Panc1 (cell line): ENCODE data around the gene DZIP3. TPM values are rescaled to one million over a fixed set of nuclear protein-coding genes. Genes with fewer than 3 reads are reported as not detected.

Source experiments
- ATAC-seq: fragments of 200-7000 bp; cut with Tn5 transposase; 2 replicates; pipeline ENCODE4 v1.9.1; 2020; ENCODE audit warnings: mild to moderate bottlenecking, moderate library complexity
- BruUV-seq: library from RNA; stranded (reverse); fragments of 400-500 nt; replicated peaks from 2 replicates; lab custom pipeline; 2021; lab: Mats Ljungman, UMichigan
- CTCF ChIA-PET: fragments of 300-600 bp; sonication (Branson Sonifier 250); formaldehyde crosslinking; loops from one replicate; lab custom pipeline; 2022; ENCODE audit warnings: antibody characterized with exemption; lab: Charles Lee
- POLR2A ChIA-PET: fragments of 300-600 bp; sonication (Branson Sonifier 250); formaldehyde crosslinking; loops from one replicate; lab custom pipeline; 2022; ENCODE audit warnings: antibody characterized with exemption; lab: Charles Lee
- DNase-seq: peaks from one replicate; pipeline ENCODE4 v3.0.0-alpha.2; 2010; ENCODE audit warnings: low read depth, low spot score
- H3K27ac ChIP-seq: 2 replicates; pipeline ENCODE4 v1.5.1; 2011; ENCODE audit warnings: mild to moderate bottlenecking, low read length, inconsistent platforms
- H3K27me3 ChIP-seq: fragments of 200-500 bp; sonication (Bioruptor generic); 2 replicates; pipeline ENCODE4 v1.6.0; 2014; ENCODE audit warnings: low read length, inconsistent platforms; ENCODE audit not compliant: control insufficient read depth, insufficient read depth
- H3K36me3 ChIP-seq: fragments of 200-500 bp; sonication (Bioruptor generic); 2 replicates; pipeline ENCODE4 v1.5.1; 2014; ENCODE audit warnings: inconsistent platforms, mild to moderate bottlenecking, low read length, moderate library complexity; ENCODE audit not compliant: control insufficient read depth, insufficient read depth
- H3K4me1 ChIP-seq: 2 replicates; pipeline ENCODE4 v1.5.1; 2011; ENCODE audit warnings: inconsistent platforms, mild to moderate bottlenecking, low read length, moderate library complexity; ENCODE audit not compliant: control insufficient read depth, insufficient read depth
- H3K4me3 ChIP-seq, 2 experiments: 2 replicates each; pipeline ENCODE4 v1.5.1; 2011 to 2012; ENCODE audit warnings: low read depth in 2 of 2, low read length in 2 of 2, mild to moderate bottlenecking in 2 of 2, inconsistent platforms in 1 of 2, moderate library complexity in 1 of 2
- H3K9me3 ChIP-seq: fragments of 200-500 bp; sonication (Bioruptor generic); 2 replicates; pipeline ENCODE4 v1.5.1; 2014; ENCODE audit warnings: low read depth, mild to moderate bottlenecking, inconsistent platforms, low read length, moderate library complexity; ENCODE audit not compliant: control insufficient read depth, insufficient read depth
- CTCF ChIP-seq: fragments of 450-650 bp; IDR thresholded peaks from 2 replicates; pipeline ENCODE4 v1.5.1; 2017; ENCODE audit warnings: mild to moderate bottlenecking
- POLR2AphosphoS5 ChIP-seq: IDR thresholded peaks from 2 replicates; pipeline ENCODE4 v1.6.1; 2012; ENCODE audit warnings: mild to moderate bottlenecking, low read depth, low read length, moderate library complexity
- REST ChIP-seq, 2 experiments: IDR thresholded peaks; 2 replicates each; pipeline ENCODE4 v1.6.1; 2011 to 2012; ENCODE audit warnings: low read depth in 2 of 2, control low read depth in 1 of 2, low read length in 1 of 2, mild to moderate bottlenecking in 1 of 2, moderate library complexity in 1 of 2; ENCODE audit not compliant: insufficient read depth in 1 of 2
- SIN3A ChIP-seq: IDR thresholded peaks from 2 replicates; pipeline ENCODE4 v1.6.1; 2012; ENCODE audit warnings: low read depth, mild to moderate bottlenecking, low read length, moderate library complexity, borderline replicate concordance; ENCODE audit not compliant: insufficient read depth
- TCF7L2 ChIP-seq: IDR thresholded peaks from 2 replicates; pipeline ENCODE4 v1.6.1; 2011; ENCODE audit warnings: mild to moderate bottlenecking, low read depth, low read length, inconsistent platforms
- in situ Hi-C: cut with HindIII; loops from 2 replicates; pipeline ENCODE4 v1.10.0; 2016; ENCODE audit warnings: low sequenced_read_pairs, low pct_unique_long_range_greater_than_20kb
- intact Hi-C: fragments of 100-400 bp; cut with micrococcal nuclease; formaldehyde crosslinking; loops from one replicate; pipeline ENCODE4 v1.10.0; 2022; ENCODE audit not compliant: unreplicated experiment
- total RNA-seq: library from RNA; stranded (reverse); gene quantifications from one replicate; pipeline ENCODE4 v1.2.1, GENCODE V29; 2021; ENCODE audit not compliant: unreplicated experiment

The DZIP3 gene
- total RNA-seq, 1 experiment from 2014 or later, result 30.9 TPM

GRCh38 chr3:108599677-108600409 is 10.3 kb downstream of the DZIP3 start:
- no peaks in the 10 kb centered on the region for H3K36me3 ChIP-seq
- H3K4me3 ChIP-seq, result no peak overlapping the region
- POLR2A ChIA-PET, result no interaction called here
- TF ChIP-seq CTCF, result no peak
- TF ChIP-seq TCF7L2, result no peak
- no peak for TF ChIP-seq POLR2AphosphoS5
- TF ChIP-seq SIN3A, result no peak
- TF ChIP-seq REST (IDR thresholded peaks at IDR 0.05; ENCODE audit: insufficient read depth in 1 of 2, low read depth in 2 of 2, low read length in 1 of 2), result no peak
- intact Hi-C loops, result no loop called here
- CTCF ChIA-PET, result no interaction called here
- peaks cover 6% of the 10 kb centered on the region; the same call in 1 of the 2 replicates for H3K9me3 ChIP-seq
- no peaks in the 10 kb centered on the region for H3K27me3 ChIP-seq
- H3K27ac ChIP-seq, result no peak overlapping the region
- no peaks in the 10 kb centered on the region for H3K4me1 ChIP-seq
- no peak for DNase-seq
- no peak for ATAC-seq
- no TSS peak for BruUV-seq
- in situ Hi-C loops, result no loop called here

- Histone ChIP-seq H3K36me3 (no peaks in the 10 kb centered on the region), H3K27ac (no peak overlapping the region), H3K4me3 (no peak overlapping the region), H3K27me3 (no peaks in the 10 kb centered on the region), H3K9me3 (peaks cover 6% of the 10 kb centered on the region; the same call in 1 of the 2 replicates), H3K4me1 (no peaks in the 10 kb centered on the region)
- ATAC-seq (no peak), DNase-seq (no peak)
- intact Hi-C loops (no loop called here), in situ Hi-C loops (no loop called here)
- POLR2A ChIA-PET, result interaction anchor here (1.0 kb wide), 1 partner anchor 14 kb away, joined by 3 read pairs; no protein-coding TSS in a partner anchor
- TF ChIP-seq POLR2AphosphoS5 (no peak), REST (IDR thresholded peaks at IDR 0.05; ENCODE audit: insufficient read depth in 1 of 2, low read depth in 2 of 2, low read length in 1 of 2) (no peak), TCF7L2 (no peak), SIN3A (no peak), CTCF (no peak)
- BruUV-seq, result no TSS peak
- CTCF ChIA-PET, result interaction anchor here (0.6 kb wide), 1 partner anchor 313 kb away, joined by 3 read pairs; no protein-coding TSS in a partner anchor
Measured at GRCh38 chr3:108602249-108602934, 12.9 kb downstream of the DZIP3 start.
